HEK293T (cell line): Measurements from ENCODE around the gene CD164.

Source experiments
- BHLHE40 ChIP-seq: fragments of 450-650 bp; IDR thresholded peaks from 2 replicates; pipeline ENCODE4 v1.6.1; 2016; ENCODE audit warnings: mild to moderate bottlenecking, moderate library complexity, borderline replicate concordance
- ELF4 ChIP-seq: fragments of 450-650 bp; IDR thresholded peaks from 2 replicates; pipeline ENCODE4 v1.6.1; 2017; ENCODE audit warnings: antibody characterized with exemption
- FOXA1 ChIP-seq: fragments of 450-650 bp; IDR thresholded peaks from 2 replicates; pipeline ENCODE4 v1.6.1; 2016; ENCODE audit warnings: mild to moderate bottlenecking
- FOXK2 ChIP-seq: fragments of 450-650 bp; IDR thresholded peaks from 2 replicates; pipeline ENCODE4 v1.6.1; 2016; ENCODE audit warnings: mild to moderate bottlenecking
- FOXM1 ChIP-seq: fragments of 450-650 bp; IDR thresholded peaks from 2 replicates; pipeline ENCODE4 v1.6.1; 2017; ENCODE audit warnings: mild to moderate bottlenecking, borderline replicate concordance
- HDGF ChIP-seq: fragments of 450-650 bp; IDR thresholded peaks from 2 replicates; pipeline ENCODE4 v1.6.1; 2017; ENCODE audit warnings: antibody characterized with exemption, borderline replicate concordance
- NFRKB ChIP-seq: fragments of 450-650 bp; IDR thresholded peaks from 2 replicates; pipeline ENCODE4 v1.6.1; 2016; ENCODE audit warnings: mild to moderate bottlenecking, moderate library complexity
- SUZ12 ChIP-seq: fragments of 450-650 bp; IDR thresholded peaks from 2 replicates; pipeline ENCODE4 v1.6.1; 2016; ENCODE audit warnings: mild to moderate bottlenecking
- TARDBP ChIP-seq: fragments of 450-650 bp; IDR thresholded peaks from 2 replicates; pipeline ENCODE4 v1.6.1; 2016
- ZNF384 ChIP-seq: fragments of 450-650 bp; IDR thresholded peaks from 2 replicates; pipeline ENCODE4 v1.6.1; 2016

- TF ChIP-seq ELF4 (no peak), FOXK2 (no peak), BHLHE40 (no peak), HDGF (no peak), NFRKB (no peak), SUZ12 (no peak), FOXA1 (no peak), FOXM1 (no peak), ZNF384 (no peak), TARDBP (no peak)
These were observed 10.1 kb downstream of the CD164 start for GRCh38 chr6:109372130-109372529.
